HG02678 (cell line): ENCODE measurements around the gene TYK2.
"Not testable (repeated sequence)": the region's sequence is repeated elsewhere in the genome, so short reads cannot be mapped to it uniquely, and the experiment has no call there.

Source experiments
- ATAC-seq: cut with Tn5 transposase; IDR thresholded peaks from one replicate; pipeline ENCODE4 v1.9.1; 2021; ENCODE audit warnings: mild to moderate bottlenecking, moderate library complexity; ENCODE audit not compliant: unreplicated experiment

The TYK2 gene

DNA sequence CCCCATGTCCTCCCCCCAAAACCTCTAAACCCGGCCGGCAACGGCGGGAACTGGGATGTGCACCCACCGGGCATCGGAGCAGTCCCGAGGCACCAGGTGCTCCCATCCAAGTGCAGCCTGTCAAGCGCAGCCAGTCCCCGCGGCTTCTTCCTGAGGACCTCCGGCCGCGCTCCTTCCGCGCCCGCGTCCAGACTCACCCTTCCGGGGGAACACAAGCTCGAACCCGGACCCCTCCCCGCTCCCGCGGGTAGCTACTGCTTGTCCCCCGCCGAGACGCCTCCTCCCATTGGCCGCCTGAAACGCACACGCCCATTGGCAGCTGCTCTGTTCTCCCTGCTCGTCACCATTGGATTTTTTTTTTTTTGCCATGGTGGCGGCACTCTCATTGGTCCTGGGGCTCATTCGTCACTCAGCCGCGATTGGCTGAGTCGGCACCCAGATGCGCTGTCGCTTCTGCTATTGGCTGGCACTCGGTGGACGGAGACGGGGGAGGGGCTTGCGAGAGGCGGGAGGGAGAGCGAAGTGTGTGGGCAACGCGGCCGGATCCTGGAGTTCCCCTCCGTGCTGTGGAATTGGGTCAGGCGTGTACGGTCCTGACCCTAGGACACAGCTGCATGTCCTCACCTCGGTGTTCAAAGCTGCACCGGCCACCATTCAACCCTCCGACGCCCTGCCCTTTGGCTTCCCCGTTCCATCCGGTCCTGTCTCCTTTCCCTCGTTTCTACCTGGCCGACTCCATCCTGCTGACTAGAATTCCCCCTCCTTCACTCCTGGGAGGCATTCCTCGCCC is at the start of gene TYK2:
TSS of gene TYK2 (minus strand) at position 260 of the 790 bp plus-strand sequence. CDS start 2,166 bp downstream, outside the sequence.
- peak; percentile 94 for ATAC-seq

DNA sequence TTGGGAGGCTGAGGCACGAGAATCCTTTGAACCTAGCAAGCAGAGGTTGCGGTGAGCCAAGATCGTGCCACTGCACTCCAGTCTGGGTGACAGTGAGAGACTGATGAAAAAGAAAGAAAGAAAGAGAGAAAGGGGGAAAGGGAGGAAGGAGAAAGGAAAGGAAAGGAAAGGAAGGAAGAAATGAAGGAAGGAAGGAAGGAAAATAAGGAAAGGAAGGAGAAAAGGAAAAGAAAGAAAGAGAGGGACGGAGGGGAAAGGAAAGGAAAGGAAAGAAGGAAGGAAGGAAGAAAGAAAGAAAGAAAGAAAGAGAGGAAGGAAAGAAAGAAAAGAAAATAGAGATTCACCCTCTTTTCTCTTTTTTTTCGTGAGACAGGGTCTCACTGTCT is 48.6 kb upstream of the TYK2 start:
- ATAC-seq, result no peak

DNA sequence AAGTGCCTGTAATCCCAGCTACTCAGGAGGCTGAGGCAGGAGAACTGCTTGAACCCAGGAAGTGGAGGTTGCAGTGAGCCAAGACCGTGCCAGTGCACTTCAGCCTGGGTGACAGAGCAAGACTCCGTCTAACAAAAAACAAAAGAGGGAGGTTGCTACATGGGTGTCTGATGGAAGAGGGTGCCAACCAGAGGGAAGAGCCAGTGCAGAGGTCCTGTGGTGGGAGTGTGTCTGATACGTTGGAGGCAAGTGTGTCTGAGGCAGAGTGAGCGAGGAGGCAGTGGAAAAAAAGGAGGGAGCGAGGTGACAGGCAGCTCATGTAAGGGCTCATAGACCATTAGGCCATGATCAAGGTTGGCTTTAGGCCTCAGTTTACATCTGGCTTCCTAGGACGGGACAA is 46.8 kb upstream of the TYK2 start:
- ATAC-seq, result no peak

DNA sequence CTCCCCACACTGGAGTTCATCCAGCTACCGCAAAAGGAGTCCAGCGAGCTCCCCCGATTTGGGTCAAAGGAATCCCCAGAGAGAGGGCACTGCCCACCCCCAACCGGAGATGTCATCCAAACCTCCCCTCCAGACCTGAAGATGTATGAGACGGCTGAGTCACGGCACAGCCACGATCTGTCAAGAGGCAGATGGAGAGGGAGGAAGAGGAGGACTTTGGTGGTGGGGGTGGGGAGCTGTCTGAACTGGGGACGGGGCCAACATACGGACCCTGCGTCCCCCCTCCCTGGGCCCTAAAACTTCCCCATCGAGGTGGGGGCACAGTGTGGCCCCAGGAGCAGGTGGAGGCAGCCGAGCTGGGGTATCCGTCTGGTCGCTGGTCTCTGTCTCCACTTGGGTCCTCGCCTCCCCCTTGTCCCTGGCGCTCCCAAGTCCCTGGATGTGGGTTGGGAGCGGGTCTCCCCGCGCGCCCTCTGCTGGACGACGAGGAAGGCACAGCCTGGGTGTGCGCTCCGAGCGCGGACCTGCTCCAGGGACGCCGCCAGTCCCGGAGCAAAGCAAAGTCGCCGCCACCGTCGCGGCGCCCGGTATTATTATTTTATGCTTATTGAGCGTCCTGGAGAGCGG is 43.8 kb upstream of the TYK2 start:
- no peak for ATAC-seq

GRCh38 chr19:10422846-10423245 is 42.5 kb upstream of the TYK2 start:
- no peak for ATAC-seq

DNA sequence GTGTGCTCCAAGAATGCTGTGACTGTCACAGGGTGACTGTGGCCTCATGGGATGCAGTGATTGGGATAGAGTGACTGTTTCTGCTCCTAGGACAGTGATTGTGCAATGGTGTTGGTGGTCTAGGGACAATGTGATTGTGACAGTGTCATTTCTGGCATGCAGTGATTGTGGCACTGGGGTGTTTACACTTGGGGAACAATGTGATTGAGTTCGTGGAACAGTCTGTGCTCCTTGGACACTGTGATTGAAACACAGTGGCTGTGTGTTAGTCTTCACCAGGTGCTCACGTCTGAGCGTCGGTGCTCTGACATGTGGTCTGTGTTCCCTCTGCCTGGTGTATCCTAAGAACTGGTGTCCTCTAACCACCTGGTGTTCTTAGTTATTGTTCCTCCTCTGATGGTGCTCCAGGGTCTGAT is 41.7 kb upstream of the TYK2 start:
- ATAC-seq, result no peak

GRCh38 chr19:10421240-10422045 is 41.1 kb upstream of the TYK2 start:
- no peak for ATAC-seq

- no peak for ATAC-seq
These were observed 40.3 kb upstream of the TYK2 start, which contains the start of gene PDE4A for GRCh38 chr19:10420444-10421239. TSS of gene PDE4A (plus strand) at chr19:10420538. CDS start at chr19:10420765, 227 bp downstream.

DNA sequence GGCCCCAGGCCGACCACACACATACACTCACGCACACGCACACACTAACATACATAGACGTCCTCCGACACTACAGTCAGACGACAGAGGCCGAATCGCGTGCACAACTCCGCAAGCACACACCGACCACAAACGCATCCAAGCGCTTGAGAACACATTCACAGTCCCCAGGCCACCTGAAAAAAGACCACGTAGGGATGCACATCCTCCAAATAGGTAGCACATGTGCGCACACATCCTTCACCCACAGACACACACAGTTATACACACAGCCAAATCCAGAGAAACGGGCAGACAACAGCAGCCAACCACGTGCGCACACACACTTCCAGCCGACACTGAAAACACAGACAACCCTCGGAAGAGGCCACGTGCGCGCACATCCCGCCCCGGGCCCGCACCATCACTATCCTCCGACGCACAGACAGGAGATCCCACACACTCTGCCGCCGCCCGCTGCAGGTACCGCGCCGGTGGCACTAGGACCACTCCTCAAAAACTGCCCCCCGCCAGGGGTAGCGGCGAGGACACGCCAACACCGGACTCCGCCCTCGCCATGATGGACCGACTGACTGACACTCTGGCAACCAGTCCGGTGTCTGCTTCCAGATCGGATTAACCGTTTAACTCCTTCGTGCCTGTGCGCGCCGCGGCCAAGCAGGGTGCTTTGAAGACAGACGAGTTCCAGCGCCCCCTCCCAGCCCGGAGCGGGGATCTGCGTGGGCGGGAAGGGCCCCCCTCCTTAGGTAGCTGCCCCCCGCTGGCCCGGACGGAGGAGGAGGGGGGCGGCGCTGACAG is 39.5 kb upstream of the TYK2 start:
- ATAC-seq, result no peak

DNA sequence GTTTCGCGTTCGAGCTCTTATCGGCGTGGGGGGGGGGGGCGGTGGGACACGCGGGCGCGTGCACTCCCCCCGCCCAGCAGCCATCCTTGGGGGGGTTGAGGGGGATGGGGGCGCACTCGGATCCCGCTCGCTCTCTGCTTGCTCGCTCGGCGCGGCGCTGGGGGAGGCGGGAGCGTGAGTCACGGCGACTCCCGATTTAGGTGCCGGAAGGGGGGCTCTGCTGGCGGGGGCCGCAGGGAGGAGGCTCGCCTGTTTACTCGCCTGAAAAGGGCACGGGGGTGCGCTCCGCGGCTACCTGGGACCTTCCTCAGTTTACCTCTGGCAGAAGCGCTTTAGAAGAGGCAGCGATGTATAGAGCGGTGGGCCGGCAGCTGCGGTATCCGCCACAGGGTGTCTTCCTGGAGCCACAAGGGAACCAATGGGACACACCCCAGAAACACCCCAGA is 38.9 kb upstream of the TYK2 start:
- ATAC-seq, result no peak

GRCh38 chr19:10418485-10419199 is 38.3 kb upstream of the TYK2 start:
- no peak for ATAC-seq

DNA sequence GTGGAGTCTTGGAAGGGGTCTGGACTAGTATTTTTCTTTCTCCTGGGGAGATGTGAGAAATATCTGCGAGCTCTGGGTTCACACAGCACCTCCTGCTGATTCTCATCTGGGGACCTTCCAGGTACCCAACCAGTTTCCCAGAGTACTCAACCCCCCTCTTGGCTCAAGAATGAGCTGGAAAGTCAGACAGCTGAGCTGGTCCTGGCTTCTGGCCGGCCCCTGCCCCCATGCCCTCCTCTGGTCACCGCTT is 37.8 kb upstream of the TYK2 start:
- ATAC-seq, result no peak

GRCh38 chr19:10417541-10418234 is 37.3 kb upstream of the TYK2 start:
- ATAC-seq, result no peak

GRCh38 chr19:10416380-10417257 is 36.2 kb upstream of the TYK2 start:
- ATAC-seq, result peak; percentile 53

- no peak for ATAC-seq
These were observed 35.7 kb upstream of the TYK2 start for GRCh38 chr19:10416083-10416379.

- peak; percentile 49 for ATAC-seq
These were observed 32.0 kb upstream of the TYK2 start for GRCh38 chr19:10412257-10412977.

DNA sequence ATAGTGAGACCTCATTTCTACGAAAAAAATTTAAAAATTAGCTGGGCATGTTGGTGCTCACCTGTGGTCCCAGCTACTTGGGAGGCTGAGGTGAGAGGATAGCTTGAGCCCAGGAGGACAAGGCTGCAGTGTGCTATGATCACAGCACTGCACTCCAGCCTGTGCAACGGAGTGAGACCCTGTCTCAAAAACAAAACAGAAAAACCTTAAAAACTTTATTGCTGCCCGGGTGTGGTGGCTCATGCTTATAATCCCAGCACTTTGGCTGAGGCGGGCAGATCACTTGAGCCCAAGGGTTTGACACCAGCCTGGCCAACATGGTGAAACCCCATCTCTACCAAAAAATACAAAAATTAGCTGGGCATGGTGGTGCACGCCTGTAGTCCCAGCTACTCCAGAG is 30.9 kb upstream of the TYK2 start:
- ATAC-seq, result not testable (repeated sequence)
